ENCODE measurements around the gene SAA2.
"Not testable (repeated sequence)": the region's sequence is repeated elsewhere in the genome, so short reads cannot be mapped to it uniquely, and the experiment has no call there.

The SAA2 gene

DNA sequence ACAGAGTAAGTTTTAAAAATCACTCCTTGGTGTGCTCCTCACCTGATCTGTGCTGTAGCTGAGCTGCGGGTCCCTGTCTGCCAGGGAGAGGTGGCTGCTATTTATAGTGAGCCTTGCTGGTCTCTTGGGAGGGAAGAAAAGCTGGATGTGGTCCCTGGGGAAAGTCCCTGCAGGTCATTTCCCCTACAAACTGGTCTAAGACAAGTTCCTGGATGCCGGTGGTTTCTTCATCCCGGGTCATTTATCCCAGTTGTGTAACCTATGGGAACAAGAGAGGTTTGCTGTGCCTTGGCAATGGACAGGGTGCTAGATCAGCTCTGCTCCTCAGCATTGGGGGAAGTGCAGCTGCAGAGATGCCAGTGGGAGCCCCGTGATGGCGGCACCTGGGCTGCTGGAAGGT, at the start of gene SAA2:
Gene SAA2 (minus strand): TSS at position 108 of the 400 bp plus-strand sequence. CDS start 657 bp downstream, outside the sequence.
- DNase-seq (ENCODE audit: low read depth in 1 of 2, low spot score in 1 of 2), result no peak

DNA sequence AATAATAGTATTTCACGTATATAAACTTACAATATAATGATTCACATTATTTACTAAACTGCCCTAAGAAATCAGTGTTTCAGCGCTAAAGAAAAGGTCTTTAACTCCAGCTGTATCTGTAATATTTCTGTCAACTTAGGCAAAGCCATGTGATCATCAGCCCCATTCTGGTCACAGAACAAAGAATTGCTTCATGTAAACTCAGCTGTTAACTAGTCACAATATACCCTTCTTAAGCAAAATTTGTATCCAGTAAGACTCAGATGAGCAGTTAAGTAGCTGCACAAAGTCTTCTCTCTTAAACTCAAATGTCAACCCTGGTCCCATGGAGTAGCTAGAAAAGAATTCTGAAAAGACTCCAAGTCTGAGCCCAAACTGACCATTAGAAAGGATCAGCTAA, 46.8 kb upstream of the SAA2 start:
- DNase-seq (ENCODE audit: low read depth in 1 of 2, low spot score in 1 of 2), result no peak

DNA sequence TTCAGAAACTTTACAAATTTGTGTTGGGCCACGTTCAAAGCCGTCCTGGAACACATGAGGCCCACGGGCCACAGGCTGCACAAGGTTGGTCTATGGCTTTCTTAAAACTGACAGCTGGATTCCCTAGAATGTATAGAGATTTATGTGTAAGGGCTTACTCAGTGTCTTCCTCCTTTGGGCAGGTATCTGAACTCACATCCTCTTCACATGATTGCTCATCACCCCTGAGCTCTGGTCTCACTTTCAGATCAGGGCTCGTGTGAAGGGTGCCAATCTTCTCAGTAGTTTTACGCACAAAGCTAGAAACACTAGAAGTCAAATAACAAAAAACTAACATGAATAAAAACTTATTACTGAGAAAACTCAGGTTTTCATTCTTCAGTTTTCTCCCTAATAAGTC, 46.4 kb upstream of the SAA2 start:
- DNase-seq (ENCODE audit: low read depth in 1 of 2, low spot score in 1 of 2), result no peak

DNA sequence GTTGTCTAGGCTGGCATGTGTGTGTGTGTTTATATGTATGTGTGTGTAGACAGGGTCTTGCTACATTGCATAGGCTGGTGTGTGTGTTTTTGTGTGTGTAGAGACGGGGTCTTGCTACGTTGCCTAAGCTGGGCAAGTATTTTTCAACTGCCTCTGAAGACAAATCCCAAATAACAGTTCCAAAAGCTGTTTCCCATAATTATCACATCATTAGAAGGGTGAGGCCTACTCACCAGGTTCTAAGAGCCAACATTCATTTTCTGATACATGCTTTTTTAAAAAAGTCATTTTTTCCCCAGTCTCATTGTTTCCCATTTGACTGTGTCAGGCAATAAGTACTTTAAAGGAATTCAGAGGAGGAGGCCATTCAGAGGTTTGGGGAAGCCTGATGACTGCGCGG, 40.4 kb upstream of the SAA2 start:
- DNase-seq (ENCODE audit: low read depth in 1 of 2, low spot score in 1 of 2), result no peak

DNA sequence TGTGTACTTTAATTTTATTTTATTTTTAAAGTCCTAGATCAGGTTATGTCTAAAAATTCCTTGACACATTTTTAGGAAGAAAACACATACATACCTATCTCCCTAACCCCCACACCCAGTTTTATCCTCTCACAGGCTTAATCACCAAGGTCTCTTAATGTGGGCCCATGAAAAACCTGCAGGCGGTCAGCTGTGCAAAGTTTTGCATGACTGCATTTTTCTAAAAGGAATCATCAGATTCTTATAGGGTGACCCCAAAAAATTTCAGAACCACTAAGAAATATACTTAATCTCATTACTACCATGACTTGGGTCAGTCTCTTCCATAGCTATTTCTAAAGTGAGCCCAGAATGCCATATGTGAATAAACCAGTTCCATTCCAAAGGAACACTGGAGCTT, 37.4 kb upstream of the SAA2 start:
- DNase-seq (ENCODE audit: low read depth in 1 of 2, low spot score in 1 of 2), result no peak

DNA sequence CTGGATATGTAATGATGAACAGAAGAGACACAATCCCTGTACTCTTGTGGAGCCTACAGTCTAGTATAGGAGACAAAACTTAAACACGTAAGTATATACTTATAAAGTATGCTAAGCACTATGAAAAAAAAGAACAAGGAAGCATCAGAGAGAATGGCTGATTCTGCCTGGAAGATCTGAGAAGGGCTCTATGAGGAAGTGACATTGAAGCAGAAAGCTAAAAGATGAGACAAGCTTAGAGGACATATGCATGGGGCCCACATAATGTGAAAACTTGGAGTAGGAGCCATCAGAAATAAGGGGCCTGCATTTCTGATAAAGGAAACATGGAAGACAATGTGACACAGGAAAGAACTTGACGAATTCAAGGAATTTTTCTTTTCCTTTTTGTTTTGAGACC, 34.2 kb upstream of the SAA2 start:
- no peak for DNase-seq (ENCODE audit: low read depth in 1 of 2, low spot score in 1 of 2)

DNA sequence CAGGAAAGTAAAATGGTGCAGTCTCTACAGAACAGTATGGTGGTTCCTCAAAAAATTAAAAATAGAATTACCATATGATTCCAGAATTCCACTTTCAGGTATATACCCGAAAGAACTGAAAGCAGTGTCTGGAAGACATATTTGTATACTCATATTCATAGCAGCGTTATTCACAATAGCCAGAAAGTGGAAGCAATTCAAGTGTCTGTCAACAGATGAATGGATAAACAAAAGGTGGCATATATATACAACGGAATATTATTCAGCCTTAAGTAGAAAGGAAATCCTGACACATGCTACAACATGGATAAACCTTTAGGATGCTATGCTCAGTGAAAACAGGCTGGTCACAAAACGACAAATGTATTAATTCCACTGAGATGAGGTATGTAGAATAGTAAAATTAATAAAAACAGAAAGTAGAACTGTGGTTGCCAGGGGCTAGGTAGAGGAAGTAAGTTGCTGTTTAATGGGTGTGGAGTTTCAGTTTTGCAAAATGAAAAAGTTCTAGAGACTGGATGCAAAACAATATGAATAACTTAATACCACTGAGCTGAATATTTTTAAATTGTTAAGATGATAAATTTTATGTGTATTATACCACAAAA, 32.1 kb upstream of the SAA2 start:
- no peak for DNase-seq (ENCODE audit: low read depth in 1 of 2, low spot score in 1 of 2)

DNA sequence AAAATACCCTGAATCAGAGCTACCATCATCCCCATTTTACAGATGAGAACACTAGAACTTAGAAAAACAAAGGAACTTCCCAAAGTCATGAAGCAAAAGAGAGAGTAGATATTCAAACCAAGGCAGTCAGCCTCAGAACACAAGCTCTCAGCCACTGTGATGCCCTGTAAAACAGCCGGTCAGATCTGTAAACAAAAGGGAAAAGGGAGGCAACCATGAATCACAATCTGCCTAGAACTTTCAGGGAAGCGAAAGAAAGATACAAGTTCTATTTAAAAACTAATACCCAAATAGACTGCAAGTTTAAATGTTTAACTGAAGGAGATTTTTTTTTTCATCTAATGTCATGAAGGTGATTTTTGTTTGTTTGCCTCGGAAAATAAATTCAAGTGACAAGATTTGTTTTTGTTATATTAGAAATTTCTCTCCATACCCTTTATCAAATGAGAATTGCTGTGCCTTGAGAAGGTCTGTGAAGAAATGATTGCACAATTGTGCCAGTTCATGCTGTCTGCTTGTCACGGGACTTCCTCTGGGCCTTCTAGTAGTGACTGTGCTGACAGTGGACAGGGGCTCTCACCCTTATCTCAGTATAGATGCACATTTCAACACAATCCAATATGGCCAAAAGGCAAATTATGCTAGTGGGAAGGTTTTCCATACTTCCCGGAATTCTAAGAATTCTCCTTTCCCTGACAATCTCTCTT, 29.2 kb upstream of the SAA2 start:
- DNase-seq (ENCODE audit: low read depth in 1 of 2, low spot score in 1 of 2), result no peak

DNA sequence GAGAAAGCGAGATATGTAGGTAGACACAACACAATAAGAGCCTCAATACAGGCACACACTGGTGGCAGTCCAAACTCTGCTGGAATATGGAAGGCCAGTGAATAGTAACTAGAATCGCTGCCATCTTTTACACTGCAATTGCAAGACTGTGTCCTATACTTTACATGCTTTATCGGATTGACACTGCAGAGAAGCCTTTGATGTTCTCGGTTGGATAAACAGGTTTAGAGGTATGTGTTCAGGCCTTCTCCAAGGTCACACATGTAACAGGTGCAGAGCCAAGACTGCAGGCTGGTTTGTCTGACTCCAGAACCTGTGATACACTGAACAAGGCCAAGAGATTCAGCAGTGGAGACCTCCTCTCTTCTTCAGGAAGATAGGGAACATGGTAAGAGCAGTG, 22.7 kb upstream of the SAA2 start:
- no peak for DNase-seq (ENCODE audit: low read depth in 1 of 2, low spot score in 1 of 2)

DNA sequence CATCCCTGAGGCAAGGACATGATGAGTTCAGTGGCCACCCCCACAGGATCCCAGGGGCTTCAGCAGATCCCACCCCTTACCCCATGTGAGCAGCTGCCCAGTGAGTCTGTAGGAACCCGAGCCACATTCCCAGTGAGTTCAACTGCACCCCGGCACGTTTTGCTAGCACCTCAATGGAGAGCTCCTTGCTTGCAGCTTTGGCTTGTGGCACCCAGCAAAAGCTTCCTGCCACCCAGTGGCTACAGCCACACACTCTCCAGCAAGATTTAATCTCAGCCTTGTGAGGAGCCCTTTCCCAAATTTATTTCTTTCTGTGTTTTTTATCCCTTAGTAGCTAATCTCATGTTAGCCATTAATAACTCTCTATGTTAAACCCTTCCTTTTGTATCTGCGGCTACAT, 21.6 kb upstream of the SAA2 start:
- DNase-seq (ENCODE audit: low read depth in 1 of 2, low spot score in 1 of 2), result no peak

DNA sequence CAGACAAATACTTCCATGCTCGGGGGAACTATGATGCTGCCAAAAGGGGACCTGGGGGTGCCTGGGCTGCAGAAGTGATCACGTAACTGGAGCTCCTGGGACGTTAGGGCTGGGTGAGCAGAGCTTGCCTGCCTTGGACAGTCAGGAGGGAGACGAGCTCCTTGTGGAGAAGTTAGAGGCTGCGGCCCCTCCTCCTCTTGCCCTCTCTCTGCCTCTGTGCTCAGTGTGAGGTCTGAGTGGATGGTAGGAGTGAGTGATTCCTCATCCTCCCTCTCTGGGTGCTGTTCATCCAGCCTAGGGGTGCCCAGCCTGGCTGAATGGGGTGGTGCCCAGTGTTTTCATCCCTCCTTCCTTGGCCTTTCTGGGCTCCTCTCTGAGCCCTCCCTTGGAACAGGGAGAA, 20.8 kb upstream of the SAA2 start:
- DNase-seq (ENCODE audit: low read depth in 1 of 2, low spot score in 1 of 2), result not testable (repeated sequence)

DNA sequence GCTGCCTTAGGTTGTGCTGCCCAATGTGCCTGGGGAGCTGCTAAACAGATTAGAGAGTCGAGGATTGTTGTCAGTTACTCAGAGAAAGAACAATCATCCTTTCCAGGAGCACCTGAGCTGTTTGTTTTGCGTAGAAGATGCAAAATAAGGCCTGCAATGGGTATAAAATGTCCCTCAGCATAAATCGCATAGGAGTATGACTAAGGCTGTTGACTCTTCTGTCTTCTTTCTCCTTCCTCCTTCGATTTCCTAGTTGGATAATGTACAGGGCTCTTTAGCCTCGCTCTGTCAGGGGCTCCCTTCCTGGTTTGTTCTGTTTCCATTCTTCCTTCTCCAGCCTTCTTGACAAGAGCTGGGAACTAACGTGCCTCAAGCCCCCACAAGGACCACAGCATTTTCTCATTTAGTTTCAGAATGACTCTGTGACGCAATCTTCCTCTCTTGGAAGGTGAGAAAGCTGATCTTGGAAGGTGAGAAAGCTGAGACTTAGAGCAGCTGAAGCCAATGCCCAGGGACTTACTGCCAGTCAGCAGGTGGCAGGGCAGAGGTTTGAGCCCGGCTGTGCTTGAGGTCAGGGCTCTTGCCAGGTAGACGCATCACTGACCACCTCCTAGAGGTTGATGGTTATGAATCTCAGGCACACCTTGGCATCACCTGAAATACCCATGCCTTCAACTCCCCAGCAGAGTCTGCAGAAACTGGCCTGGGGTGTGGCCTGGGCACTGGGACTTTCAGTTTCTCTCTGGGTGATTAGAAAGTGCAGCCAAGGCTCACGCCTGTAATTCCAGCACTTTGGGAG, 19.1 kb upstream of the SAA2 start:
- DNase-seq (ENCODE audit: low read depth in 1 of 2, low spot score in 1 of 2), result not testable (repeated sequence)

DNA sequence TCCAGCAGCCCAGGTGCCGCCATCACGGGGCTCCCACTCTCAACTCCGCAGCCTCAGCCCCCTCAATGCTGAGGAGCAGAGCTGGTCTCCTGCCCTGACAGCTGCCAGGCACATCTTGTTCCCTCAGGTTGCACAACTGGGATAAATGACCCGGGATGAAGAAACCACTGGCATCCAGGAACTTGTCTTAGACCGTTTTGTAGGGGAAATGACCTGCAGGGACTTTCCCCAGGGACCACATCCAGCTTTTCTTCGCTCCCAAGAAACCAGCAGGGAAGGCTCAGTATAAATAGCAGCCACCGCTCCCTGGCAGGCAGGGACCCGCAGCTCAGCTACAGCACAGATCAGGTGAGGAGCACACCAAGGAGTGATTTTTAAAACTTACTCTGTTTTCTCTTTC, 17.5 kb upstream of the SAA2 start, which contains the start of gene SAA1:
Gene SAA1 (plus strand): TSS at position 316 of the 400 bp plus-strand sequence. CDS start 624 bp downstream, outside the sequence.
- no peak for DNase-seq (ENCODE audit: low read depth in 1 of 2, low spot score in 1 of 2)

DNA sequence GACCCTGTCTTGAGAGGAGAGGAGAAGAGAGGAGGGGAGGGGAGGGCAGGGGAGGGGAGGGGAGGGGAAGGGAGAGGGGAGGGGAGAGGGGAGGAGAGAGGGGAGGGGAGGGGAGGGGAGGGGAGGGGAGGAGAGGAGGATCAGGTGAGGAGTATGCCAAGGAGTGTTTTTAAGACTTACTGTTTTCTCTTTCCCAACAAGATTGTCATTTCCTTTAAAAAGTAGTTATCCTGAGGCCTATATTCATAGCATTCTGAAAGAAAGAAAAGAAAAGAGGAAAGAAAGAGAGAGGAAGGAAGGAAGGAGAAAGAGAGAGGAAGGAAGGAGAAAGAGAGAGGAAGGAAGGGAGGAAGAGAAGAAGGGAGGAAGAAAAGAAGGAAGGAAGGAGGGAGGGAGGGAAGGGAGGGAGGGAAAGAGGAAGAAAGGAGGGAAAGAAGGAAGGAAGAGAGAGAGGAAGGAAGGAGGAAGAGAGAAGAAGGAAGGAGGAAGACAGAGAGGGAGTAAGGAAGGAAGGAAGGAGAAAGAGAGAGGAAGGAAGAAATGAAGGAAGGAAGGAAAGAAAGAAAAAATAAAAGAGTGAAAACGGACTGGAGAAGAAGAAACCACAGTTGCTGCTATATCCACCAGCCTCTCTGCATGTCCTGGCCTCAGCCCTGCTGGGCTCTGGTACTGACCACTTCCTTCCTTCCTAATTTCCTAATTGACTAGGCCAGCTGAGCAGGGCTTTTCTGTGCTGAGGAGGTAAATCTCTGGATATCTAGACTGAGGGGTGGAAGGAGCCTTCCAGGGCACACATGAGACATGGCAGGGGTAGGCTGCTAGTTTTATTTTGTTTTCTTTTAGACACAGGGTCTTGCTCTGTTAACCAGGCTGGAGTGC, 16.4 kb upstream of the SAA2 start:
- no peak for DNase-seq (ENCODE audit: low read depth in 1 of 2, low spot score in 1 of 2)

DNA sequence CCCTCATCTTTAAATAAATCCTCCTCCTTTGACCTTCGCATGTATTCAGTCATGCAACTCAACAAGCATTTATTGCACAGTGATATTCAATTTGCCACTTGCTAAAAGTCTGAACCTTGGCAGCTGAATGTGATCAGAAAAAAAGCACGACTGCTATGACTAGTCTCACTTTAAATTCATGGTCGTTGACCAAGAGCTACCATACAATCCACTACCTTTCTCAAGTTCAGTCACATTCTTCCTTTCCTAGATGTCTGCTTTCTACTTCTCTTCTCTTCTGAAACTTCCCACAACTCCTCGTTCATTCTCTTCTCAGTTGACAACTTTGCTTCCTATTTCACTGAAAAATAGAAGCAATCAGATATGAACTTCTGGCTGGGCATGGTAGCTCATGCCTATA, 15.6 kb upstream of the SAA2 start:
- no peak for DNase-seq (ENCODE audit: low read depth in 1 of 2, low spot score in 1 of 2)

DNA sequence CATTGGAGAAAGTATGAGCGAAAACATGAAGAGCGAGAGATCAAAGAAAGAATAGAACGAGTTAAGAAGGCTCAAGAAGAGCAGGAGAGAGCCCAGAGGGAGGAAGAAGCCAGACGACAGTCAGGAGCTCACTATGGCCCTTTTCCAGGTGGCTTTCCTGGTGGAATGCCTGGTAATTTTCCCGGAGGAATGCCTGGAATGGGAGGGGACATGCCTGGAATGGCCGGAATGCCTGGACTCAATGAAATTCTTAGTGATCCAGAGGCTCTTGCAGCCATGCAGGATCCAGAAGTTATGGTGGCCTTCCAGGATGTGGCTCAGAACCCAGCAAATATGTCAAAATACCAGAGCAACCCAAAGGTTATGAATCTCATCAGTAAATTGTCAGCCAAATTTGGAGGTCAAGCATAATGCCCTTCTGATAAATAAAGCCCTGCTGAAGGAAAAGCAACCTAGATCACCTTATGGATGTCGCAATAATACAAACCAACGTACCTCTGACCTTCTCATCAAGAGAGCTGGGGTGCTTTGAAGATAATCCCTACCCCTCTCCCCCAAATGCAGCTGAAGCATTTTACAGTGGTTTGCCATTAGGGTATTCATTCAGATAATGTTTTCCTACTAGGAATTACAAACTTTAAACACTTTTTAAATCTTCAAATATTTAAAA, 14.3 kb upstream of the SAA2 start:
- not testable (repeated sequence) for DNase-seq (ENCODE audit: low read depth in 1 of 2, low spot score in 1 of 2)

DNA sequence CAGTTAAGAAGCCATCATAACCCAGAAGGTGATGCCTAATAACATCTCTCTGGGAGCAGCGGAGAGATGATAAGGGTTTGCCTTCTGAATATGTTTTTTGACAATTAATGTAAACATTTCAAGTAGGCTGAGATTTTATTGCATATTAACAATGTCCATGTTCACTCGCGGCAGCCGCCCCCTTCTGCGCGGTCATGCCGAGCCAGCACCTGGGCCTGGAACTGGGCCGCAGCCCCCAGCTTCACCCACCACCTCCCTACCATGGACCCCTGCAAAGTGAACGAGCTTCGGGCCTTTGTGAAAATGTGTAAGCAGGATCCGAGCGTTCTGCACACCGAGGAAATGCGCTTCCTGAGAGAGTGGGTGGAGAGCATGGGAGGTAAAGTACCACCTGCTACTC, 13.3 kb upstream of the SAA2 start:
- no peak for DNase-seq (ENCODE audit: low read depth in 1 of 2, low spot score in 1 of 2)

DNA sequence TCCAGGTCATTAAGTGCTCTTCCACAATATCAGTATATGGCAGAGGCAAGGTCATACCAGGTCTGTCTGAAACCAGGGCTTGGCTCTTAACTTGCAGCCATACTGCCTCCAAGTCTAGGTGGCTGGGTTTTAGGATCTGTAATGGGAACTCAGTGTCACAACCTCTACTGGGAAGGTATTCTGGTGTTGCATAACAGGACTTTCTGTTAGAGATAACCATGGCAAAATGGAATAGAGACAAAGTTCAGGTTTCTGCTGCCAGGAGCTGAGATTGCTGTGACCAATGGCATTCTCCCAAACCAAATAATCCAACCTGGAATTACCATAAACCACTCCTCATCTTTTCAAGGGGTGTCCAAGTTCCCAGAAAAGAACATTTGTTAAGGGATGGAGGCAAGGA, 10.8 kb upstream of the SAA2 start:
- DNase-seq (ENCODE audit: low read depth in 1 of 2, low spot score in 1 of 2), result no peak

DNA sequence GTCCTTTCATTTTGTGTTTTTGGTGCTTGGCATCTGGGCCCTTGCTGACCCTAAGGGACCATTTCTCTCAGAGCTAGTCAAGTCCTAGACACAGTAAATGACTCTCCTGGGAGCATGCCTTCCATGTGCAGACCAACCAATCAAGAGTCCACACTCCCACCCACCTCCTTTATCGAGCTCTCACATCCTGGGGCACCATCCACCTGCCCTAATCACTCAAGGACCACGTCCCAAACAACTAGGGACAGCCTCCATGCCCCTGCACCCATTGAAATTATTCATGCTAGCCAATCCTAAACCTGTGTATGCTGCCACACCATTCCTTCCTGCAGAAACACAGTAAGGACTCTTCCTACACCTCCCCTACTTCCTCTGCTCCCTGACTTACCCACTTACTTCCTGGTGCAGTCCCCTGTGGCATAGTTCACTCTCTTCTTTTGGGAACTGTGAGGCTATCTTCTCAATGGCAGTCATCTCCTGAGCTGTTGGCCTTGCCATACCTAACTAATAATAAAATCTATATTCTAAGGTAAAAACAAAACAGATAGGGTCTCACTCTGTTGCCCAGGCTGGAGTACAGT, 6.4 kb upstream of the SAA2 start:
- DNase-seq (ENCODE audit: low read depth in 1 of 2, low spot score in 1 of 2), result no peak

DNA sequence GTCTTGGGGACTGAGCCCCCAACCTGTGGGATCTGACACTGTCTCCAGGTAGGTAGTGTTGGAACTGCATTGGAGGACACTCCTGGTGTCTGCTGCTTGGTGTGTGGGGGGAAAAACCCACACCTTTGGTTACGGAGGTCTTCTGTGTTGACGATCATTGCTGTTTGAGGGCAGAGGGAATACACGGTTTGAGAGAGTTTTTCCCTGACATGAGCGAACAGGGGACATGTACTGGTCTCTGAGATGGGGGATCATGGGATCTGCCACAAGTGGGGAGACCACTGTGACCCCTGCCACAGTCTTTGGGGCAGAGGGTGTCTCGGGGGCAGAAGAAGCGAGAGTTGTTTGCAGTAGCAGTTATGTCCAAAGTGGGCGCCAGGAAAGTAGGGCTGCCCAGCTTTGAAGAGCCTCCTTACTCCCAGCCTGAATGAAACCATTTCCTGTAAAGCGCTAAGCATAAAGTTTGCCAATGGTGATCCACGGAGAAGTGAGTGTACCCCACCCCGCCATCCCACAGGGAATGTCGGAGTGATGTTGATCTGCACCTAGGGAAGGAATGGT, 5.4 kb upstream of the SAA2 start:
- DNase-seq (ENCODE audit: low read depth in 1 of 2, low spot score in 1 of 2), result no peak

Data from activated T-helper 1 cell treated with anti-CD3 and anti-CD28 coated beads, Interleukin-2, amount 50 U/mL, for 16 hours (primary cell).